ENCODE results near the gene MAPT. TPM values are rescaled to one million over a fixed set of nuclear protein-coding genes. Genes with fewer than 3 reads are reported as not detected.
A peak's percentile ranks its signal among the peaks of the same experiment; 100 is the strongest.

Gene MAPT
- total and polyA plus RNA-seq, 2 experiments from 2014 or later = 0.37 to 0.71 TPM

DNA sequence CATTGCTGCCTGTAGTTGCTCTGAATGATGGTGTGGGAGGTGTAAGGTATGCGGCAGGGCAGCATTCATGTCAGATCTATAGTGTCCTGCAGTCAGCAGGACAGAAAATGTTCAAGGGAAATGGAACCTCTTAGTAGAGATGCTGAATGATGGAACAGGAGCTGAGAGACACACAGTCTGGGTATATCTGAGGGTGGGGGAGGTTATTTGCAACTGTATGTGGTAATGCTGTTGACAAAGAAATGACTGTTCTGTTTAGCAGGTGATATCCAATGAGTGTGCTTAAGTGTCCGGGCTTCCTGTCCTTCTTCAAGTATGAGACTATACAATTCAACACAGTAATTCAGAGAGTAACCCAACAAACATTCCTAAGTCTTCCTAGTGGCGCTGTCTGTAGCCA is 151.3 kb downstream of the MAPT start:
- Histone ChIP-seq H2AFZ (no peak overlapping the region), H3K9me2 (replicated peaks; ENCODE audit: insufficient read depth) (no peaks in the 10 kb centered on the region), H3K9me3 (ENCODE audit: low read depth) (no peaks in the 10 kb centered on the region), H3K4me2 (no peak overlapping the region), H4K20me1 (ENCODE audit: insufficient read depth, poor library complexity, severe bottlenecking) (peaks cover 13% of the 10 kb centered on the region), H3K36me3 (replicated peaks; ENCODE audit: insufficient read depth, low read depth) (no peaks in the 10 kb centered on the region), H3K4me1 (ENCODE audit: insufficient read depth) (peaks cover 23% of the 10 kb centered on the region), H3K4me3 (no peak overlapping the region), H3K27me3 (no peaks in the 10 kb centered on the region), H3K79me2 (peaks cover 28% of the 10 kb centered on the region), H3K27ac (peak overlapping the region; percentile 42)
- DNase-seq (ENCODE audit: low spot score) = no peak
- 90% methylated on average over 3 of the region's 3 CpGs for WGBS (ENCODE audit: low lambda C conversion rate, missing lambda C conversion rate)
- TF ChIP-seq, protein P1, sequence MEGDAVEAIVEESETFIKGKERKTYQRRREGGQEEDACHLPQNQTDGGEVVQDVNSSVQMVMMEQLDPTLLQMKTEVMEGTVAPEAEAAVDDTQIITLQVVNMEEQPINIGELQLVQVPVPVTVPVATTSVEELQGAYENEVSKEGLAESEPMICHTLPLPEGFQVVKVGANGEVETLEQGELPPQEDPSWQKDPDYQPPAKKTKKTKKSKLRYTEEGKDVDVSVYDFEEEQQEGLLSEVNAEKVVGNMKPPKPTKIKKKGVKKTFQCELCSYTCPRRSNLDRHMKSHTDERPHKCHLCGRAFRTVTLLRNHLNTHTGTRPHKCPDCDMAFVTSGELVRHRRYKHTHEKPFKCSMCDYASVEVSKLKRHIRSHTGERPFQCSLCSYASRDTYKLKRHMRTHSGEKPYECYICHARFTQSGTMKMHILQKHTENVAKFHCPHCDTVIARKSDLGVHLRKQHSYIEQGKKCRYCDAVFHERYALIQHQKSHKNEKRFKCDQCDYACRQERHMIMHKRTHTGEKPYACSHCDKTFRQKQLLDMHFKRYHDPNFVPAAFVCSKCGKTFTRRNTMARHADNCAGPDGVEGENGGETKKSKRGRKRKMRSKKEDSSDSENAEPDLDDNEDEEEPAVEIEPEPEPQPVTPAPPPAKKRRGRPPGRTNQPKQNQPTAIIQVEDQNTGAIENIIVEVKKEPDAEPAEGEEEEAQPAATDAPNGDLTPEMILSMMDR (IDR thresholded peaks at IDR 0.05; ENCODE audit: poor library complexity) = no peak
- TF ChIP-seq EZH2phosphoT487 (IDR thresholded peaks at IDR 0.05; ENCODE audit: low read depth, severe bottlenecking, unreplicated experiment) = no peak
- no peak for TF ChIP-seq EZH2 (IDR thresholded peaks at IDR 0.05; ENCODE audit: borderline replicate concordance)

DNA sequence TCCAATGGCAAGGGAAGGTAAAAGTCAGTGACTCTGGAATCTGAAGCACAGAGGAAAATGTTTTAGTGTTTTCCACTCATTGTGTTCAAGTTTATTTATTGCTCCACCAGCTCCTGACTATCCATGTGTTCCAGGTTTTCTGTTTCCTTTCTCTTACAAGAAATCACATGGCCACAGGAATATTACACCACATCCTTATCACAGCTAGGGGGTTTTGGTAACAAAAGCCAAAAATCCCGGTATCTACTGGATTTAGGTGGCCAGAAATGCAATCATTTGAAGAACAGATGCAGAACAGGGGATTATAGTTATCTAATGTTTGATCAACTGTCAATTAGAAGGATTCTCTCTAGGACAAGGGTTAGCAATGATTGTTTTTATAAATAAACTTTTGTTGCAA is 152.6 kb downstream of the MAPT start:
- peaks cover 27% of the 10 kb centered on the region for H3K4me1 ChIP-seq (ENCODE audit: insufficient read depth)
- no peak overlapping the region for H3K27ac ChIP-seq
- H3K9me2 ChIP-seq (replicated peaks; ENCODE audit: insufficient read depth) = no peaks in the 10 kb centered on the region
- H3K79me2 ChIP-seq = peaks cover 26% of the 10 kb centered on the region
- DNase-seq (ENCODE audit: low spot score) = no peak
- no peak overlapping the region for H3K4me2 ChIP-seq
- WGBS (ENCODE audit: low lambda C conversion rate, missing lambda C conversion rate) = 44% methylated on average over 1 of the region's 1 CpG
- no peaks in the 10 kb centered on the region for H3K9me3 ChIP-seq (ENCODE audit: low read depth)
- H2AFZ ChIP-seq = no peak overlapping the region
- TF ChIP-seq EZH2 (IDR thresholded peaks at IDR 0.05; ENCODE audit: borderline replicate concordance) (no peak), EZH2phosphoT487 (IDR thresholded peaks at IDR 0.05; ENCODE audit: low read depth, severe bottlenecking, unreplicated experiment) (no peak)
- TF ChIP-seq, protein P1 (IDR thresholded peaks at IDR 0.05; ENCODE audit: poor library complexity) = no peak
- H3K36me3 ChIP-seq (replicated peaks; ENCODE audit: insufficient read depth, low read depth) = no peaks in the 10 kb centered on the region
- no peak overlapping the region for H3K4me3 ChIP-seq
- H3K27me3 ChIP-seq = no peaks in the 10 kb centered on the region
- peaks cover 24% of the 10 kb centered on the region for H4K20me1 ChIP-seq (ENCODE audit: insufficient read depth, poor library complexity, severe bottlenecking)

DNA sequence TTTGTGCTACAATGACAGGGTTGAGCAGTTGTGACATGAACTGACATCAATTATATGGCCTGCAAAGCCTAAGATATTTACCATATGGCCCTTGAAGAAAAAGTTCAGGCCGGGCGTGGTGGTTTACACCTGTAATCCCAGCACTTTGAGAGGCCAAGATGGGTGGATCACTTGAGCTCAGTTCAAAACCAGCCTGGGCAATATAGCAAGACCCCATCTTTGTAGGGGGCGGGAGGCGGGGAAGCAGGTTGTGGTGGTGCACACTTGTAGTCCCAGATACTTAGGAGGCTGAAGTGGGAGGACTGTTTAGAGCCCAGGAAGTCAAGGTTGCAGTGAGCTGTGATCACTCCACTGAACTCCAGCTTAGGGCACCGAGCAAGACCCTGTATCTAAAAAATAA is 153.0 kb downstream of the MAPT start:
- no peaks in the 10 kb centered on the region for H3K9me3 ChIP-seq (ENCODE audit: low read depth)
- H3K27ac ChIP-seq = no peak overlapping the region
- H3K27me3 ChIP-seq = no peaks in the 10 kb centered on the region
- H4K20me1 ChIP-seq (ENCODE audit: insufficient read depth, poor library complexity, severe bottlenecking) = peaks cover 25% of the 10 kb centered on the region
- no peak for DNase-seq (ENCODE audit: low spot score)
- TF ChIP-seq EZH2phosphoT487 (IDR thresholded peaks at IDR 0.05; ENCODE audit: low read depth, severe bottlenecking, unreplicated experiment) = no peak
- TF ChIP-seq, protein P1 (IDR thresholded peaks at IDR 0.05; ENCODE audit: poor library complexity) = no peak
- TF ChIP-seq EZH2 (IDR thresholded peaks at IDR 0.05; ENCODE audit: borderline replicate concordance) = no peak
- H2AFZ ChIP-seq = no peak overlapping the region
- no peak overlapping the region for H3K4me3 ChIP-seq
- H3K9me2 ChIP-seq (replicated peaks; ENCODE audit: insufficient read depth) = no peaks in the 10 kb centered on the region
- no peaks in the 10 kb centered on the region for H3K36me3 ChIP-seq (replicated peaks; ENCODE audit: insufficient read depth, low read depth)
- peaks cover 31% of the 10 kb centered on the region for H3K79me2 ChIP-seq
- peaks cover 27% of the 10 kb centered on the region for H3K4me1 ChIP-seq (ENCODE audit: insufficient read depth)
- H3K4me2 ChIP-seq = no peak overlapping the region
- WGBS (ENCODE audit: low lambda C conversion rate, missing lambda C conversion rate) = 94% methylated on average over 4 of the region's 5 CpGs

DNA sequence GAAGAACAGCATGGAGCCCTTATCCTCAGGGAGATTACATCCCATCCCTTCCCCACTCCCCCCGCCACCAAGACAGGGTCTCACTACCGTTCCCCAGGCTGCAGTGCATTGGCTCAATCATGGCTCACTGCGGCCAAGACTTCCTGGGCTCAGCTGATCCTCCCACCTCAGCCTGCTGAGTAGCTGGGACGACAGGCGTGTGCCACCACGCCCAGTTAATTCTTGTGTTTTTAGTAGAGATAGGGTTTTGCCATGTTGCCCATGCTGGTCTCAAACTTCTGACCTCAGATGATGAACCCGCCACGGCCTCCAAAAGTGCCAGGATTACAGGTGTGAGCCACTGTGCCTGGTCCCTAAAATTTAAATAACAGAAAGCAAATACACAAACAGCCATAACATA is 153.5 kb downstream of the MAPT start:
- 100% methylated on average over 8 of the region's 8 CpGs for WGBS (ENCODE audit: low lambda C conversion rate, missing lambda C conversion rate)
- no peak overlapping the region for H3K4me2 ChIP-seq
- no peak overlapping the region for H3K27ac ChIP-seq

More for the DNA sequence above, 153.5 kb downstream of the MAPT start:
- no peaks in the 10 kb centered on the region for H3K9me2 ChIP-seq (replicated peaks; ENCODE audit: insufficient read depth)
- no peaks in the 10 kb centered on the region for H3K36me3 ChIP-seq (replicated peaks; ENCODE audit: insufficient read depth, low read depth)
- H3K79me2 ChIP-seq = peaks cover 33% of the 10 kb centered on the region
- H3K4me3 ChIP-seq = no peak overlapping the region
- no peaks in the 10 kb centered on the region for H3K27me3 ChIP-seq
- peaks cover 22% of the 10 kb centered on the region for H3K4me1 ChIP-seq (ENCODE audit: insufficient read depth)
- no peak for DNase-seq (ENCODE audit: low spot score)
- H2AFZ ChIP-seq = no peak overlapping the region
- peaks cover 25% of the 10 kb centered on the region for H4K20me1 ChIP-seq (ENCODE audit: insufficient read depth, poor library complexity, severe bottlenecking)
- H3K9me3 ChIP-seq (ENCODE audit: low read depth) = no peaks in the 10 kb centered on the region
- TF ChIP-seq EZH2phosphoT487 (IDR thresholded peaks at IDR 0.05; ENCODE audit: low read depth, severe bottlenecking, unreplicated experiment) = no peak
- TF ChIP-seq EZH2 (IDR thresholded peaks at IDR 0.05; ENCODE audit: borderline replicate concordance) = no peak
- TF ChIP-seq, protein P1 (IDR thresholded peaks at IDR 0.05; ENCODE audit: poor library complexity) = no peak
